HG02623 (cell line): Measurements from ENCODE around the gene PPFIA2.
"Not testable (repeated sequence)": the region's sequence is repeated elsewhere in the genome, so short reads cannot be mapped to it uniquely, and the experiment has no call there.

Experiments
- ATAC-seq: cut with Tn5 transposase; IDR thresholded peaks from one replicate; pipeline ENCODE4 v1.9.1; 2021; ENCODE audit warnings: moderate library complexity; ENCODE audit not compliant: unreplicated experiment

Gene PPFIA2

GRCh38 chr12:81670759-81671158, 88.4 kb downstream of the PPFIA2 start:
- ATAC-seq, result no peak

- peak; percentile 96 for ATAC-seq
Observed at GRCh38 chr12:81668475-81668874, 90.7 kb downstream of the PPFIA2 start.

GRCh38 chr12:81659310-81659709, 99.8 kb downstream of the PPFIA2 start:
- not testable (repeated sequence) for ATAC-seq

GRCh38 chr12:81644503-81644902, 114.6 kb downstream of the PPFIA2 start:
- ATAC-seq, result peak; percentile 73

GRCh38 chr12:81639196-81639595, 120.0 kb downstream of the PPFIA2 start:
- ATAC-seq, result no peak

- ATAC-seq, result no peak
Observed at GRCh38 chr12:81633127-81633526, 126.0 kb downstream of the PPFIA2 start.

GRCh38 chr12:81627336-81628189, 131.6 kb downstream of the PPFIA2 start:
- no peak for ATAC-seq

- ATAC-seq, result no peak
Observed at GRCh38 chr12:81626406-81626805, 132.7 kb downstream of the PPFIA2 start.

- no peak for ATAC-seq
Observed at GRCh38 chr12:81617915-81618314, 141.2 kb downstream of the PPFIA2 start.

GRCh38 chr12:81615026-81615588, 144.0 kb downstream of the PPFIA2 start:
- ATAC-seq, result no peak

GRCh38 chr12:81610955-81611889, 147.9 kb downstream of the PPFIA2 start:
- ATAC-seq, result peak; percentile 64

GRCh38 chr12:81597928-81598604, 161.1 kb downstream of the PPFIA2 start:
- ATAC-seq, result peak; percentile 74

- ATAC-seq, result no peak
Observed at GRCh38 chr12:81596558-81596957, 162.6 kb downstream of the PPFIA2 start.

- no peak for ATAC-seq
Observed at GRCh38 chr12:81591256-81591655, 167.9 kb downstream of the PPFIA2 start.

GRCh38 chr12:81590703-81591102, 168.4 kb downstream of the PPFIA2 start:
- ATAC-seq, result not testable (repeated sequence)

- no peak for ATAC-seq
Observed at GRCh38 chr12:81588235-81589008, 170.7 kb downstream of the PPFIA2 start.

- no peak for ATAC-seq
Observed at GRCh38 chr12:81585787-81586186, 173.4 kb downstream of the PPFIA2 start.

- ATAC-seq, result no peak
Observed at GRCh38 chr12:81573228-81573627, 185.9 kb downstream of the PPFIA2 start.

- no peak for ATAC-seq
Observed at GRCh38 chr12:81572411-81572810, 186.7 kb downstream of the PPFIA2 start.

GRCh38 chr12:81570234-81570633, 188.9 kb downstream of the PPFIA2 start:
- ATAC-seq, result no peak
